BJ (cell line): Measurements from ENCODE around the gene FBXO7. TPM values are rescaled to one million over a fixed set of nuclear protein-coding genes. Genes with fewer than 3 reads are reported as not detected.

Source experiments
- CTCF ChIA-PET: fragments of 350-600 bp; formaldehyde crosslinking; extraction: SDS; loops from one replicate; lab custom pipeline; 2021; ENCODE audit warnings: antibody characterized with exemption, inconsistent platforms; lab: Yijun Ruan, JAX
- POLR2A ChIA-PET: fragments of 300-600 bp; sonication (Branson Sonifier 250); formaldehyde crosslinking; extraction: SDS; loops from one replicate; lab custom pipeline; 2021; ENCODE audit warnings: antibody characterized with exemption; lab: Charles Lee
- DNase-seq: peaks from one replicate; pipeline ENCODE4 v3.0.0-alpha.2; 2011; ENCODE audit warnings: low read depth
- H3K27me3 ChIP-seq: 2 replicates; pipeline ENCODE4 v1.6.0; 2011; ENCODE audit warnings: low read length; ENCODE audit not compliant: control insufficient read depth, insufficient read depth
- H3K36me3 ChIP-seq: 2 replicates; pipeline ENCODE4 v1.5.1; 2011; ENCODE audit warnings: low read length; ENCODE audit not compliant: control insufficient read depth, insufficient read depth
- H3K4me3 ChIP-seq: 2 replicates; pipeline ENCODE4 v1.5.1; 2011; ENCODE audit warnings: low read depth, mild to moderate bottlenecking, control low read depth, low read length
- polyA plus RNA-seq: library from polyadenylated mRNA; depleted of rRNA; stranded (reverse); fragments of >200 nt; gene quantifications from 2 replicates; pipeline ENCODE4 v1.2.3, GENCODE V29; 2011
- TF ChIP-seq, protein P1 (sequence below): IDR thresholded peaks from 2 replicates; pipeline ENCODE4 v1.5.1; 2011; ENCODE audit warnings: low read depth, mild to moderate bottlenecking, control low read depth, inconsistent platforms, low read length, moderate library complexity; ENCODE audit not compliant: insufficient read depth

The FBXO7 gene
- polyA plus RNA-seq, 1 experiment = 120 TPM

DNA sequence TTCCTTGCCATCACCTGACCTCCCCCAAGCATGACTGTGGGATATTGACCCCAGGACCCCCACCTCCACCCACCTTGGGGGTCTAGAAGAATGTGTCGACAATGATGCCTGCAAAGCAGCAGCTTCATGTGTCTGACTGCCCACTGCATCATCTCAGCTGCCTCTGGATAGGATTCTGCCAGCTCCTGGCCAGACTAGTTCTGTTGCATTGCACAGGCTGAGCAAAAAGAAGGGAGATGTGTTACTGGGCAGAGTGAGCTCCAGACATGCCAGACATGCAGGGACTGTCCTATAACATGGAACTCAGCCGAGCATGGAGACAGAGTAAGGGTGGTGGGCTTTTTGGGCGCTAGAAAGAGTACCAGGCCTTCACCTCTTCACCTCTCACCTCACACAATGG is 36.7 kb downstream of the FBXO7 start:
- DNase-seq = no peak
- TF ChIP-seq, protein P1, sequence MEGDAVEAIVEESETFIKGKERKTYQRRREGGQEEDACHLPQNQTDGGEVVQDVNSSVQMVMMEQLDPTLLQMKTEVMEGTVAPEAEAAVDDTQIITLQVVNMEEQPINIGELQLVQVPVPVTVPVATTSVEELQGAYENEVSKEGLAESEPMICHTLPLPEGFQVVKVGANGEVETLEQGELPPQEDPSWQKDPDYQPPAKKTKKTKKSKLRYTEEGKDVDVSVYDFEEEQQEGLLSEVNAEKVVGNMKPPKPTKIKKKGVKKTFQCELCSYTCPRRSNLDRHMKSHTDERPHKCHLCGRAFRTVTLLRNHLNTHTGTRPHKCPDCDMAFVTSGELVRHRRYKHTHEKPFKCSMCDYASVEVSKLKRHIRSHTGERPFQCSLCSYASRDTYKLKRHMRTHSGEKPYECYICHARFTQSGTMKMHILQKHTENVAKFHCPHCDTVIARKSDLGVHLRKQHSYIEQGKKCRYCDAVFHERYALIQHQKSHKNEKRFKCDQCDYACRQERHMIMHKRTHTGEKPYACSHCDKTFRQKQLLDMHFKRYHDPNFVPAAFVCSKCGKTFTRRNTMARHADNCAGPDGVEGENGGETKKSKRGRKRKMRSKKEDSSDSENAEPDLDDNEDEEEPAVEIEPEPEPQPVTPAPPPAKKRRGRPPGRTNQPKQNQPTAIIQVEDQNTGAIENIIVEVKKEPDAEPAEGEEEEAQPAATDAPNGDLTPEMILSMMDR = no peak
- H3K4me3 ChIP-seq = no peak overlapping the region
- ChIA-PET CTCF (no interaction called here), POLR2A (no interaction called here)
- no peaks in the 10 kb centered on the region for H3K27me3 ChIP-seq
- H3K36me3 ChIP-seq = peaks cover 2% of the 10 kb centered on the region; the same call in 1 of the 2 replicates

GRCh38 chr22:32511776-32512175 is 37.2 kb downstream of the FBXO7 start:
- CTCF ChIA-PET = interaction anchor here (1.1 kb wide), 1 partner anchor 17 kb away, joined by 5 read pairs; no protein-coding TSS in a partner anchor

GRCh38 chr22:32512267-32512982 is 37.8 kb downstream of the FBXO7 start:
- TF ChIP-seq, protein P1 = no peak
- DNase-seq = no peak
- H3K27me3 ChIP-seq = no peaks in the 10 kb centered on the region
- ChIA-PET CTCF (interaction anchor here (1.1 kb wide), 1 partner anchor 16 kb away, joined by 5 read pairs; no protein-coding TSS in a partner anchor), POLR2A (no interaction called here)
- peaks cover 2% of the 10 kb centered on the region; the same call in 1 of the 2 replicates for H3K36me3 ChIP-seq
- H3K4me3 ChIP-seq = no peak overlapping the region

More at GRCh38 chr22:32511776-32512175, 37.2 kb downstream of the FBXO7 start:
- DNase-seq = no peak
- no peak overlapping the region for H3K4me3 ChIP-seq
- TF ChIP-seq, protein P1 = no peak
- no peaks in the 10 kb centered on the region for H3K27me3 ChIP-seq
- H3K36me3 ChIP-seq = peaks cover 2% of the 10 kb centered on the region; the same call in 1 of the 2 replicates
- POLR2A ChIA-PET = no interaction called here

DNA sequence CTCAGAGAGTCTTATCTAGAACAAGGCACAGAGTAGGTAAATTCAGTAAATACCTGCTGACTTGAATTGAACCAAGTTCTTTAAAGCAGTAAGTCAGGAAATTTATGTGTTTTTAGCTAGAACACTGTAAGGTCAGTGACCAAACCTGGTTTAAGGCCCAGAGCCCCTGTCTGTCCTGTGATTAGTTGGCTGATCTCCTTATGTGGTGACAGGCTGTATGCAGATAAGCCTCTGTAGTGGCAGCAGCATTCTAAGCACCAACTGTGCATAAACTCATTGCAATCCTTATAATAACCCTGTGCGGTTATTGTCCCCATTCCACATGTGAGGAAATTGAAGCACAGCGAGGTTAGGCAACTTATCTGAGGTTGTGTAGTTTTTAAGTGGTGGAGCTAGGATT is 40.5 kb downstream of the FBXO7 start:
- CTCF ChIA-PET = interaction anchor here (0.6 kb wide), 1 partner anchor 477 kb away, joined by 3 read pairs; no protein-coding TSS in a partner anchor

DNA sequence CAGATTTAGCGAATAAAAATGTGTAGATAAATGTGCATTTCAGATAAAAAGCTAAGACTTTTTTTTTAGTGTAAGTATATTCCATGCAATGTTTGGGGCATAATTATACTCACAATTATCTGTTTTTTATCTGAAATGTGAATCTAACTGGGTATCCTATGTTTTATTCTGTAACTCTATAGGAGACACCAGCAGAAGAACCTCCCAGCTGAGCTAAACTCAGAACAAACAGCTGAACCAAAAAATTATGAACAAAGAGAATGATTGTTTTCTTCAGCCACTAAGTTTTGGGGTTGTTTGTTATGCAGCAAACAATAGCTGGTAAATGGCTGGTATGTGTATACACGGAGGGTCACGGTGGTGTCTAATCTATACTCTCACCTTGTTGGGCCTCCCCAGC is 42.9 kb downstream of the FBXO7 start:
- no peak for DNase-seq
- TF ChIP-seq, protein P1 = no peak
- Histone ChIP-seq H3K36me3 (no peaks in the 10 kb centered on the region; the same call in 1 of the 2 replicates), H3K4me3 (no peak overlapping the region), H3K27me3 (no peaks in the 10 kb centered on the region)
- ChIA-PET CTCF (interaction anchor here (0.8 to 1.8 kb wide), 4 partner anchors 11 to 500 kb away, joined by 3 to 14 read pairs (median 7); no protein-coding TSS in a partner anchor), POLR2A (no interaction called here)

More for the DNA sequence above, 40.5 kb downstream of the FBXO7 start:
- H3K4me3 ChIP-seq = no peak overlapping the region
- H3K36me3 ChIP-seq = peaks cover 2% of the 10 kb centered on the region; the same call in 1 of the 2 replicates
- no peak for DNase-seq
- POLR2A ChIA-PET = no interaction called here
- no peaks in the 10 kb centered on the region for H3K27me3 ChIP-seq
- TF ChIP-seq, protein P1 = no peak
